NB4 (cell line): ENCODE results near the gene TFCP2.

ENCODE experiments used
- TF ChIP-seq, protein P1 (sequence below): IDR thresholded peaks from one replicate; pipeline ENCODE4 v1.5.1; 2012; ENCODE audit warnings: low read depth, low read length
- TF ChIP-seq, protein P2 (sequence below): IDR thresholded peaks from 2 replicates; pipeline ENCODE4 v1.6.1; 2011; ENCODE audit warnings: low read depth, low read length

DNA sequence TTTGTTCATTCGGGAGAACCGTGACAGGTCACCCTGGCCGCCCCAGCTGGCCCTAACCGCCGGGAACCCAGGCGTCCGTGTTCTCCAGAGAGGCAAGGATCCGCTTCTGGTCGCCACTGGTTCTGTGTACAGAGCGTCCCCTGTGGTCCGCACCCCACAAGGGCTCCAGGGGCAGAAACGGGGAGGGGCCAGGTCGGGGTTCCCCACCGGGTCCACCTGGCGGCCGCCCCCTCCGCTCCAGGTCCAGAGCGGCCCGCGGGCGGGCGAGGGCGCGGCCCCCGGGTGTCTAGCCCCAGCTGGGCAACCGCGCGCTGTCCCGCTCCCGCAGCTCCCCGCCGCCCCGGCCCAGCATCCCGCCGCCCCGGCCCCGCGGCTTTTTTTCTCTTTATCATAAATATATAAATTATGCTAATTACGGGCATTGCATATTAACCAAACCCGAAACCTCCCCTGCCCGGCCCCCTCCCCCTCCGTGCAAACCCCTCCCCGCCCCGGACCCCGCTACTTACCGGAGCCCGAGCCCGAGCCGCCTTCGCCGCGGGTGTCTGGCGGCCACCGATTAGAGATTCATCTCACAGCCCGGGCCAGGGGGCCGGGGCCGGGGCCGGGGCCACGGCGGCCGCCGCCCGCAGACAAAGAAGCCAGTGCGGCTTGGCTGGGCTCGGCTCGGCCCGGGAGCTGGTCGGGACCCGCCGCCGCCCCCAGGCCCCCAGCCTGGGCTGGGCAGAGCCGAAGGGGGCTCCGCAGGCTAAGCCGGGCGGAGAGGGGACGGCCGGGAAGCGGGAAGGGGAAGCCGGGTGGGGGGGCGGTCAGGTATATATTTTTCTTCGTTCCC is 44.4 kb upstream of the TFCP2 start:
- TF ChIP-seq, protein P1, sequence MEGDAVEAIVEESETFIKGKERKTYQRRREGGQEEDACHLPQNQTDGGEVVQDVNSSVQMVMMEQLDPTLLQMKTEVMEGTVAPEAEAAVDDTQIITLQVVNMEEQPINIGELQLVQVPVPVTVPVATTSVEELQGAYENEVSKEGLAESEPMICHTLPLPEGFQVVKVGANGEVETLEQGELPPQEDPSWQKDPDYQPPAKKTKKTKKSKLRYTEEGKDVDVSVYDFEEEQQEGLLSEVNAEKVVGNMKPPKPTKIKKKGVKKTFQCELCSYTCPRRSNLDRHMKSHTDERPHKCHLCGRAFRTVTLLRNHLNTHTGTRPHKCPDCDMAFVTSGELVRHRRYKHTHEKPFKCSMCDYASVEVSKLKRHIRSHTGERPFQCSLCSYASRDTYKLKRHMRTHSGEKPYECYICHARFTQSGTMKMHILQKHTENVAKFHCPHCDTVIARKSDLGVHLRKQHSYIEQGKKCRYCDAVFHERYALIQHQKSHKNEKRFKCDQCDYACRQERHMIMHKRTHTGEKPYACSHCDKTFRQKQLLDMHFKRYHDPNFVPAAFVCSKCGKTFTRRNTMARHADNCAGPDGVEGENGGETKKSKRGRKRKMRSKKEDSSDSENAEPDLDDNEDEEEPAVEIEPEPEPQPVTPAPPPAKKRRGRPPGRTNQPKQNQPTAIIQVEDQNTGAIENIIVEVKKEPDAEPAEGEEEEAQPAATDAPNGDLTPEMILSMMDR, result peak; percentile 2
- TF ChIP-seq, protein P2, sequence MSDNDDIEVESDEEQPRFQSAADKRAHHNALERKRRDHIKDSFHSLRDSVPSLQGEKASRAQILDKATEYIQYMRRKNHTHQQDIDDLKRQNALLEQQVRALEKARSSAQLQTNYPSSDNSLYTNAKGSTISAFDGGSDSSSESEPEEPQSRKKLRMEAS, result no peak
